ENCODE results near the gene SZRD1. TPM values are rescaled to one million over a fixed set of nuclear protein-coding genes. Genes with fewer than 3 reads are reported as not detected.
"Not testable (repeated sequence)": the region's sequence is repeated elsewhere in the genome, so short reads cannot be mapped to it uniquely, and the experiment has no call there.

The SZRD1 gene
- total RNA-seq, 1 experiment from 2014 or later = 175 TPM

DNA sequence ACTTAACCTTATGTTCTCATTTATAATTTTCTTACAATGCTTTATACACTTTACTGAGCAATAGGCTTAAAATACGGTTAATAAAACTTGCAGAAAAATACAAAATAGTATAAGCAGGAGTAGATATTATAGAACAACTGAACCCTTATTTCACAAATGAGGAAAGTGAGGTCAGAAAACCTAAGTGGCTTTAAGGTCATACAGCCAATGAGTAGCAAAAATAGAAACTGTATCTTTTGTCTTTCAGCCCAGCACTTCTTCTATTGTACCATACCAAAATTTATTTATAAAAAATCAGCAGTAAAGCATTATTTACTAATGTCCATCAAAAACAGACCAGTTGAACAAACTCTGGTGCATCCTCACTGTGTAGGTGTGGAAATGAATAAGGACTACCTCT is 26.4 kb upstream of the SZRD1 start:
- POLR2A ChIA-PET = no interaction called here
- Histone ChIP-seq H3K36me3 (ENCODE audit: control insufficient read depth, insufficient read depth, low read length) (no peaks in the 10 kb centered on the region), H3K27me3 (ENCODE audit: control insufficient read depth, insufficient read depth, low read length) (no peaks in the 10 kb centered on the region), H3K27ac (ENCODE audit: low read length) (no peak overlapping the region), H3K9me3 (ENCODE audit: control insufficient read depth, insufficient read depth, low read depth, low read length) (no peaks in the 10 kb centered on the region), H3K4me1 (ENCODE audit: control insufficient read depth, insufficient read depth, low read length) (no peaks in the 10 kb centered on the region), H3K4me3 (ENCODE audit: low read depth in 2 of 2, low read length in 2 of 2) (no peak overlapping the region)
- DNase-seq (ENCODE audit: low read depth, low spot score) = no peak
- no peak for ATAC-seq
- TF ChIP-seq CTCF (IDR thresholded peaks at IDR 0.05) (no peak), TCF7L2 (IDR thresholded peaks at IDR 0.05; ENCODE audit: low read depth, low read length) (no peak), SIN3A (IDR thresholded peaks at IDR 0.05; ENCODE audit: borderline replicate concordance, insufficient read depth, low read depth, low read length) (no peak), POLR2AphosphoS5 (IDR thresholded peaks at IDR 0.05; ENCODE audit: low read depth, low read length) (no peak)
- TF ChIP-seq, protein P1, sequence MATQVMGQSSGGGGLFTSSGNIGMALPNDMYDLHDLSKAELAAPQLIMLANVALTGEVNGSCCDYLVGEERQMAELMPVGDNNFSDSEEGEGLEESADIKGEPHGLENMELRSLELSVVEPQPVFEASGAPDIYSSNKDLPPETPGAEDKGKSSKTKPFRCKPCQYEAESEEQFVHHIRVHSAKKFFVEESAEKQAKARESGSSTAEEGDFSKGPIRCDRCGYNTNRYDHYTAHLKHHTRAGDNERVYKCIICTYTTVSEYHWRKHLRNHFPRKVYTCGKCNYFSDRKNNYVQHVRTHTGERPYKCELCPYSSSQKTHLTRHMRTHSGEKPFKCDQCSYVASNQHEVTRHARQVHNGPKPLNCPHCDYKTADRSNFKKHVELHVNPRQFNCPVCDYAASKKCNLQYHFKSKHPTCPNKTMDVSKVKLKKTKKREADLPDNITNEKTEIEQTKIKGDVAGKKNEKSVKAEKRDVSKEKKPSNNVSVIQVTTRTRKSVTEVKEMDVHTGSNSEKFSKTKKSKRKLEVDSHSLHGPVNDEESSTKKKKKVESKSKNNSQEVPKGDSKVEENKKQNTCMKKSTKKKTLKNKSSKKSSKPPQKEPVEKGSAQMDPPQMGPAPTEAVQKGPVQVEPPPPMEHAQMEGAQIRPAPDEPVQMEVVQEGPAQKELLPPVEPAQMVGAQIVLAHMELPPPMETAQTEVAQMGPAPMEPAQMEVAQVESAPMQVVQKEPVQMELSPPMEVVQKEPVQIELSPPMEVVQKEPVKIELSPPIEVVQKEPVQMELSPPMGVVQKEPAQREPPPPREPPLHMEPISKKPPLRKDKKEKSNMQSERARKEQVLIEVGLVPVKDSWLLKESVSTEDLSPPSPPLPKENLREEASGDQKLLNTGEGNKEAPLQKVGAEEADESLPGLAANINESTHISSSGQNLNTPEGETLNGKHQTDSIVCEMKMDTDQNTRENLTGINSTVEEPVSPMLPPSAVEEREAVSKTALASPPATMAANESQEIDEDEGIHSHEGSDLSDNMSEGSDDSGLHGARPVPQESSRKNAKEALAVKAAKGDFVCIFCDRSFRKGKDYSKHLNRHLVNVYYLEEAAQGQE (IDR thresholded peaks at IDR 0.05; ENCODE audit: insufficient read depth in 1 of 2, low read depth in 2 of 2, low read length in 1 of 2) = no peak
- intact Hi-C loops (cut with micrococcal nuclease; ENCODE audit: unreplicated experiment) = no loop called here
- in situ Hi-C loops (cut with HindIII; ENCODE audit: low pct_unique_long_range_greater_than_20kb, low sequenced_read_pairs) = no loop called here
- TSS peak; percentile 56 for BruUV-seq (replicated peaks)
- CTCF ChIA-PET = no interaction called here

DNA sequence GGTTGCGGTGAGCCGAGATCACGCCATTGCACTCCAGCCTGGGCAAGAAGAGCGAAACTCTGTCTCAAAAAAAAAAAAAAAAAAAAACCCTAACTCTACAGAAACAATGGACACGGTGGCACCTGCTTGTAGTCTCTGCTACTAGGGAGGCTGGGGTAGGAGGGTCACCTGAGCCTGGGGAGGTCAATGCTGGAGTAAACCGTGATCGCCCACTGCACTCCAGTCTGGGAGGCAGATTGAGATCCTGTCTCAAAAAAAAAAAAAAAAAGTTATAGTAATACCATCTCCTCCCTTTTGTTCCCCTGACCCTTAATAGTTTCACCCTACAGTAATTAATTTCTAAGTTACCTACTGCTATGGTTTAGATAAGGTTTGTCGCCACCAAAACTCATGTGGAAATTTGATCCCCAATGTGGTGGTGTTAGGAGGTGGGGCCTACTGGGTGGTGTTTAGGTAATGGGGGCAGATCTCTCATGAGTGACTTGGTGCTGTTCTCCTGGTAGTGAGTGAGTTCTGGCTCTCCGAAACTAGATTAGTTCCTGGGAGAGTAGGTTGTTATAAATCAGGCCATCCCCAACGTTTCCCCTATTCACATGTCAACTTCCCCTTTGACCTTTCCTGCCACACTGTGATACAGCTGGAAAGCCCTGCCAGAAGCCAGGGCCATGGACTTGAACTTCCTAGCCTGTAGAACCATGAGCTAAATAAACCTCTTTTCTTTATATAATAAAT is 24.5 kb upstream of the SZRD1 start:
- DNase-seq (ENCODE audit: low read depth, low spot score) (no peak), ATAC-seq (no peak)
- BruUV-seq (replicated peaks) = no TSS peak
- in situ Hi-C loops (cut with HindIII; ENCODE audit: low pct_unique_long_range_greater_than_20kb, low sequenced_read_pairs) (no loop called here), intact Hi-C loops (cut with micrococcal nuclease; ENCODE audit: unreplicated experiment) (no loop called here)
- TF ChIP-seq SIN3A (IDR thresholded peaks at IDR 0.05; ENCODE audit: borderline replicate concordance, insufficient read depth, low read depth, low read length) = no peak
- no peak for TF ChIP-seq CTCF (IDR thresholded peaks at IDR 0.05)
- TF ChIP-seq POLR2AphosphoS5 (IDR thresholded peaks at IDR 0.05; ENCODE audit: low read depth, low read length) = no peak
- TF ChIP-seq, protein P1 (IDR thresholded peaks at IDR 0.05; ENCODE audit: insufficient read depth in 1 of 2, low read depth in 2 of 2, low read length in 1 of 2) = no peak
- TF ChIP-seq TCF7L2 (IDR thresholded peaks at IDR 0.05; ENCODE audit: low read depth, low read length) = no peak
- Histone ChIP-seq H3K27ac (ENCODE audit: low read length) (no peak overlapping the region), H3K27me3 (ENCODE audit: control insufficient read depth, insufficient read depth, low read length) (no peaks in the 10 kb centered on the region), H3K36me3 (ENCODE audit: control insufficient read depth, insufficient read depth, low read length) (no peaks in the 10 kb centered on the region), H3K9me3 (ENCODE audit: control insufficient read depth, insufficient read depth, low read depth, low read length) (no peaks in the 10 kb centered on the region), H3K4me1 (ENCODE audit: control insufficient read depth, insufficient read depth, low read length) (no peaks in the 10 kb centered on the region), H3K4me3 (ENCODE audit: low read depth in 2 of 2, low read length in 2 of 2) (no peak overlapping the region)
- POLR2A ChIA-PET = no interaction called here
- CTCF ChIA-PET = no interaction called here

DNA sequence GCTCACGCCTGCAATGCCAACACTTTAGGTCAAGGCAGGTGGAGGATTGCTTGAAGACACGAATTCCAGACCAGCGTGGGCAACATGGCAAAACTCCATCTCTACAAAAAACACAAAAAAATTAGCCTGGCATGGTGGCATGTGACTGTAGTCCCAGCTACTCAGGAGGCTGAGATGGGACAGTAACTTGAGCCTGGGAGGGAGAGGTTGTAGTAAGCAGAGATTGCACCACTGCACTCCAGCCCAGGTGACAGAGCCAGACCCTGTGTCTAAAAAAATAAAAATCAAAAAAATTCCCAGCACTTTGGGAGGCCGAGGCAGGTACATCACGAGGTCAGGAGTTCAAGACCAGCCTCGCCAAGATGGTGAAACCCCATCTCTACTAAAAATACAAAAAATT is 23.8 kb upstream of the SZRD1 start:
- H3K27ac ChIP-seq (ENCODE audit: low read length); H3K9me3 ChIP-seq (ENCODE audit: control insufficient read depth, insufficient read depth, low read depth, low read length); DNase-seq (ENCODE audit: low read depth, low spot score); CTCF ChIA-PET; BruUV-seq (replicated peaks); in situ Hi-C loops (cut with HindIII; ENCODE audit: low pct_unique_long_range_greater_than_20kb, low sequenced_read_pairs); H3K27me3 ChIP-seq (ENCODE audit: control insufficient read depth, insufficient read depth, low read length); POLR2A ChIA-PET; ATAC-seq; H3K4me3 ChIP-seq (ENCODE audit: low read depth in 2 of 2, low read length in 2 of 2); H3K36me3 ChIP-seq (ENCODE audit: control insufficient read depth, insufficient read depth, low read length); H3K4me1 ChIP-seq (ENCODE audit: control insufficient read depth, insufficient read depth, low read length); intact Hi-C loops (cut with micrococcal nuclease; ENCODE audit: unreplicated experiment): not testable (repeated sequence)

Data from Panc1 (cell line).